ENCODE results near the gene SLC28A2. TPM values are rescaled to one million over a fixed set of nuclear protein-coding genes. Genes with fewer than 3 reads are reported as not detected.
"Not testable (repeated sequence)": the region's sequence is repeated elsewhere in the genome, so short reads cannot be mapped to it uniquely, and the experiment has no call there.

Gene SLC28A2
- total RNA-seq, 2 experiments from 2014 or later, result not detected

DNA sequence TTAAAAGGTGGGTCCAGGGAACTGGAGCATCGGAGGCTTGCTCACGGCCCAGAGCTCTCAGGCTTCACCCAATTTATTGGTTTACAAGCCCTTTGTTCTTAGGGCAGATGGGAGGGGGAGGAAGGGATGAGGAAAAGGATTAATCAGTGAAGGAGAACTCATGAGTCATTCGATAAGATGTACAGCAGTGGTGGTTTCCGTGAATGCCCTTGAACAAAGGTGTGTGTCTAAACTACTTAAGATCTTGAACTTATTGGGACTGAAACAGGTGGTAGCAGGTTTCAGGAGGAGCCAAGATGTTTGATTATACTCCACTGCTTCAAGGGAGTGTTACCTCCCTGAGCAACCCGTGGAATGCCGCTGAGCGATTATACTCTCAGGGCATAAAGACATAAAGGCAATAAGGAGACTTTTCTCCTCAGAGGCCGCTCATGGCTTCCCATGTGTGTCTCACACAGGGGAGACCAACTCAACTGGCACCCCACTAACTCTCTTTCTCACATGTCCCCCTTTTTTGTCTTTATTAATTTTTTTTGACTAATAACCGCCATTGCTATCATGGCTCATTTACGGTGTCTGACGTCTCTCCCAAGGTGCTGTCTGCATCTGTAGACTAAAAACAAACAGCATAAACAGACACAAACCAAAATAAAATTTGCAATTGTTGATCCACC is 17.3 kb upstream of the SLC28A2 start:
- DNase-seq, result no peak
- no peaks in the 10 kb centered on the region for H3K36me3 Mint-ChIP-seq (ENCODE audit: low read depth)
- H3K4me1 Mint-ChIP-seq, result no peaks in the 10 kb centered on the region
- ChIA-PET POLR2A (no interaction called here), CTCF (no interaction called here)
- no peak overlapping the region for H3K27ac Mint-ChIP-seq
- peaks cover 4% of the 10 kb centered on the region for H3K27me3 Mint-ChIP-seq
- H3K9me3 Mint-ChIP-seq, result peaks cover 14% of the 10 kb centered on the region
- H3K4me3 Mint-ChIP-seq, result no peak overlapping the region

GRCh38 chr15:45236806-45237205 is 15.2 kb upstream of the SLC28A2 start:
- CTCF ChIA-PET, result interaction anchor here (1.1 kb wide), 1 partner anchor 9 kb away, joined by 3 read pairs; no protein-coding TSS in a partner anchor
- H3K36me3 Mint-ChIP-seq (ENCODE audit: low read depth); DNase-seq; POLR2A ChIA-PET; H3K27ac Mint-ChIP-seq; H3K27me3 Mint-ChIP-seq; H3K4me3 Mint-ChIP-seq; H3K4me1 Mint-ChIP-seq: not testable (repeated sequence)
- peaks cover 27% of the 10 kb centered on the region for H3K9me3 Mint-ChIP-seq

DNA sequence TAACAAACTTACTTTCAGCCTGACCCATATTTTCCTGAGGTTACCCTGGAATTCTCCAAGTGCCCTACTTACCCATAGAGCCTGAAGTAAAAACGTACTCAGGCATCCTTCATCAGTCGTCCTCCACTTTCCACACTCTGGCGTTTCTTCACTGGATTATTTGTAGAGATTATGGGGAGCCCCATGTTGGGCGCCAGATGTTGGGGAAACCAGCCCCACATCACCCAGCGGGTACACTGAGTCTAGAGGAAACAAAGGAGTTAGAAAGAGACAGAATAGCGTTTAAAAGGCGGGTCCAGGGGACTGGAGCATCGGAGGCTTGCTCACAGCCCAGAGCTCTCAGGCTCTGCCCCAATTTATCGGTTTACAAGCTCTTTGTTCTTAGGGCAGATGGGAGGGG is 9.7 kb upstream of the SLC28A2 start:
- Mint-ChIP-seq H3K27ac (no peak overlapping the region), H3K9me3 (peaks cover 42% of the 10 kb centered on the region), H3K27me3 (no peaks in the 10 kb centered on the region), H3K36me3 (ENCODE audit: low read depth) (peaks cover 6% of the 10 kb centered on the region), H3K4me1 (no peaks in the 10 kb centered on the region), H3K4me3 (no peak overlapping the region)
- ChIA-PET POLR2A (no interaction called here), CTCF (no interaction called here)
- DNase-seq, result no peak

DNA sequence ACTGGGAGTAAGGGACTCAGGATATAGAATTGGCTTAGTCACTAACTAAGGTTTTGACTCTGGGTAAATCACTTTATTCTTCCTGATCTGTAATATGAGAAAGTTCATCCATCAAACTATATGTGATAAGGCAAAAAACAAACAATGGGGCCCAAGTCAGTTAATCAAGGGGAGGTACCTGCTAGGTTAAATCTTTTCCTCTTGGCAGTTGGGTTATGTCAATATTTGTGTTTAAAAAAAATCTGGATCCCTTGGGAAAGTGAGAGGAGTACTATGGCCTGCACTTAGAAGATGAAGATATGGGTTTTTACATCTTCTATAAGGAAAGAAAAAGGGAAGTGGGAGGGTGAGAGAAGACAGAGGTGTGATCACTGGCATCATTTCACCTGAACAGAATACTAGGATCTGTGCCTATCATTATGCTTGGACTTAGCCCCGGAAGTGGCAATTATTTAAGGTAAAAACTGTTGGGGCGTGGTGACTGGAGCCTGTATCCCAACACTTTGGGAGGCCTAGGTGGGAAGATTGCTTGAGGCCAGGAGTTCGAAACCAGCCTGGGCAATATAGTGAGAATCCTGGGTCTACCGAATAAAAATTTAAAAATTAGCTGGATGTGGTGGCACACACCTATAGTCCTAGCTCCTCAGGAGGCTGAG is 2.8 kb upstream of the SLC28A2 start:
- Mint-ChIP-seq H3K4me1 (no peaks in the 10 kb centered on the region), H3K4me3 (no peak overlapping the region), H3K27me3 (no peaks in the 10 kb centered on the region), H3K36me3 (ENCODE audit: low read depth) (no peaks in the 10 kb centered on the region), H3K9me3 (peaks cover 12% of the 10 kb centered on the region), H3K27ac (no peak overlapping the region)
- POLR2A ChIA-PET, result no interaction called here
- no peak for DNase-seq
- CTCF ChIA-PET, result interaction anchor here (1.1 to 1.4 kb wide), 2 partner anchors 45 to 122 kb away, joined by 3 to 4 read pairs; no protein-coding TSS in a partner anchor

DNA sequence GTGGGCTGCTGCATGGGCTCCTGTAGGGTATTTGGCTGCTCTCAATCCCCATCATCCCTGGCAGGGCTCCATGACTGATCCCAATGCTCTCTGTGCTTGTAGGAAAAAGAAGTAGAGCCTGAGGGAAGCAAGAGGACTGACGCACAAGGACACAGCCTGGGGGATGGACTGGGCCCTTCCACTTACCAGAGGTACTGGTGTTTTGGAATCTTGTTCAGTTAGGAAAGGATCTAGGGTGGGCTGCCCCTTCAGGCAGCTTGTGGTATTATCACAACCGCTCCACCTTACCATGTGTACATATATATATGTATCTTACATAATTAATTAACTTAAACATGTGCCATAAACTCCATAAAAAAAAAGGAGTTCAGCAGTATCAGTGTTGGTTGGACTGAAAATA is 1.3 kb downstream of the SLC28A2 start:
- Mint-ChIP-seq H3K36me3 (ENCODE audit: low read depth) (no peaks in the 10 kb centered on the region), H3K27ac (no peak overlapping the region), H3K4me1 (no peaks in the 10 kb centered on the region), H3K9me3 (peaks cover 4% of the 10 kb centered on the region), H3K4me3 (no peak overlapping the region), H3K27me3 (no peaks in the 10 kb centered on the region)
- POLR2A ChIA-PET, result no interaction called here
- no peak for DNase-seq
- CTCF ChIA-PET, result interaction anchor here (1.3 kb wide), 1 partner anchor 85 kb away, joined by 4 read pairs; no protein-coding TSS in a partner anchor

GRCh38 chr15:45254405-45254804 is 2.4 kb downstream of the SLC28A2 start:
- H3K27me3 Mint-ChIP-seq, result no peaks in the 10 kb centered on the region
- no peak overlapping the region for H3K27ac Mint-ChIP-seq
- ChIA-PET CTCF (interaction anchor here (1.3 kb wide), 1 partner anchor 136 kb away, joined by 3 read pairs; no protein-coding TSS in a partner anchor), POLR2A (no interaction called here)
- H3K9me3 Mint-ChIP-seq, result peaks cover under 1% of the 10 kb centered on the region
- no peak for DNase-seq
- H3K4me1 Mint-ChIP-seq, result no peaks in the 10 kb centered on the region
- no peak overlapping the region for H3K4me3 Mint-ChIP-seq
- H3K36me3 Mint-ChIP-seq (ENCODE audit: low read depth), result no peaks in the 10 kb centered on the region

DNA sequence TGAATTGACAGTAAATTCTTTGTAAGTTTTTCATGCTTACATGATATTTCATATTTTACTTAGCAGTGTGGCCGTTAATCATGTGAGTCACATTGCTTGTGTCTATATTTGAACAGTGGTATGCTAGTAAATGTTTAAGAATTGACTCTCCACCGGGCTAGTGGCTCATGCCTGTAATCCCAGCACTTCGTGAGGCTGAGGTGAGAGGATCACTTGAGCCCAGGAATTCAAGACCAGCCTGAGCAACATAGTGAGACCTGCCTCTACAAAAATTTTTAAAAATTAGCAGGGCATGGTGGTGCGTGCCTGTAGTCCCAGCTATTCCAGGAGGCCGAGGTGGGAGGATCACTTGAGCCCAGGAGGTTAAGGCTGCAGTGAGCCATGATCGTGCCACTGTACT is 2.8 kb downstream of the SLC28A2 start:
- H3K27me3 Mint-ChIP-seq; DNase-seq; H3K27ac Mint-ChIP-seq; H3K4me3 Mint-ChIP-seq; H3K4me1 Mint-ChIP-seq; POLR2A ChIA-PET; H3K9me3 Mint-ChIP-seq; H3K36me3 Mint-ChIP-seq (ENCODE audit: low read depth): not testable (repeated sequence)
- CTCF ChIA-PET, result interaction anchor here (1.3 kb wide), 1 partner anchor 137 kb away, joined by 3 read pairs; no protein-coding TSS in a partner anchor

DNA sequence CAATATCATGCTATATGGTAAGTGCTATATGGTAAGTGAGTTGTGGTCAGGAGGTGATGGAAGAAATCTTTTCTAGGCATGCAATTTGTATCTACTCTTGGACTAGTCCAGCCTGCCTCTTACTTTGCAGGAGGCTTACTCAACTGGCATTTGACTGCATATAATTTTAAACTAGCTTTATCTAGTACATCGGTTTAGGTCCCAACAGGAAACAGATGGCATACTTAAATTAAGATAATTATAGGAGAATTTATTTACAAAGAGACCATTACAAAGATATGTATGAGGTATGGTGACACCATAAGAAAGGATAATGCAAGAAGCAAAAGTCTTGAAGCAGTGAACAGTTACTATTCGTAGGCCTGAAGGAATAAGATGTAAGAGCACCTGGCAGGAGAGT is 7.8 kb downstream of the SLC28A2 start:
- POLR2A ChIA-PET, result no interaction called here
- Mint-ChIP-seq H3K4me3 (no peak overlapping the region), H3K36me3 (ENCODE audit: low read depth) (no peaks in the 10 kb centered on the region), H3K27ac (no peak overlapping the region), H3K4me1 (no peaks in the 10 kb centered on the region), H3K9me3 (no peaks in the 10 kb centered on the region), H3K27me3 (no peaks in the 10 kb centered on the region)
- CTCF ChIA-PET, result no interaction called here
- DNase-seq, result no peak

GRCh38 chr15:45262906-45263461 is 10.9 kb downstream of the SLC28A2 start:
- DNase-seq, result no peak
- Mint-ChIP-seq H3K9me3 (no peaks in the 10 kb centered on the region), H3K4me3 (no peak overlapping the region), H3K27ac (no peak overlapping the region), H3K36me3 (ENCODE audit: low read depth) (no peaks in the 10 kb centered on the region), H3K27me3 (no peaks in the 10 kb centered on the region), H3K4me1 (no peaks in the 10 kb centered on the region)
- ChIA-PET CTCF (no interaction called here), POLR2A (interaction anchor here (0.7 to 1.3 kb wide), 2 partner anchors 17 to 57 kb away, joined by 3 to 6 read pairs; no protein-coding TSS in a partner anchor)

DNA sequence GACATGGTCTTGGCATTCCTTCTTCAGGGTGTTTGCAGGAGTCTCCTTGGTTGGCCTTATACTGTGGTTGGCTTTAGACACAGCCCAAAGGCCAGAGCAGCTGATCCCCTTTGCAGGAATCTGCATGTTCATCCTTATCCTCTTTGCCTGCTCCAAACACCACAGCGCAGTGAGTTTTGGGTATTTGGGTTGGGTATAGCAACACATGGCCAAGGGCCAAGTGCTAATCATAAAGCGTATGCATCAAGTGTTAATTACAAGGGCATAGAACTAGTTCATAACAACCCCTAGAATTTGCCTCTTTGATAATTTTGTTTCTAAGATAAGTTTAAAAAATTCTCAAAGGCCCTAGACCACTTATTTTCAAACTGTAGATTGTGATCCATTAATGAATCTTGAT is 11.8 kb downstream of the SLC28A2 start:
- no peak overlapping the region for H3K4me3 Mint-ChIP-seq

GRCh38 chr15:45265506-45265905 is 13.5 kb downstream of the SLC28A2 start:
- Mint-ChIP-seq H3K9me3 (no peaks in the 10 kb centered on the region), H3K4me1 (no peaks in the 10 kb centered on the region), H3K27me3 (no peaks in the 10 kb centered on the region), H3K4me3 (no peak overlapping the region), H3K27ac (no peak overlapping the region), H3K36me3 (ENCODE audit: low read depth) (no peaks in the 10 kb centered on the region)
- CTCF ChIA-PET, result no interaction called here
- DNase-seq, result no peak
- POLR2A ChIA-PET, result no interaction called here

More for the DNA sequence above, 11.8 kb downstream of the SLC28A2 start:
- H3K4me1 Mint-ChIP-seq, result no peaks in the 10 kb centered on the region
- H3K9me3 Mint-ChIP-seq, result no peaks in the 10 kb centered on the region
- ChIA-PET POLR2A (interaction anchor here (1.3 kb wide), 1 partner anchor 16 kb away, joined by 6 read pairs; no protein-coding TSS in a partner anchor), CTCF (no interaction called here)
- DNase-seq, result no peak
- H3K27ac Mint-ChIP-seq, result no peak overlapping the region
- H3K27me3 Mint-ChIP-seq, result no peaks in the 10 kb centered on the region
- no peaks in the 10 kb centered on the region for H3K36me3 Mint-ChIP-seq (ENCODE audit: low read depth)

DNA sequence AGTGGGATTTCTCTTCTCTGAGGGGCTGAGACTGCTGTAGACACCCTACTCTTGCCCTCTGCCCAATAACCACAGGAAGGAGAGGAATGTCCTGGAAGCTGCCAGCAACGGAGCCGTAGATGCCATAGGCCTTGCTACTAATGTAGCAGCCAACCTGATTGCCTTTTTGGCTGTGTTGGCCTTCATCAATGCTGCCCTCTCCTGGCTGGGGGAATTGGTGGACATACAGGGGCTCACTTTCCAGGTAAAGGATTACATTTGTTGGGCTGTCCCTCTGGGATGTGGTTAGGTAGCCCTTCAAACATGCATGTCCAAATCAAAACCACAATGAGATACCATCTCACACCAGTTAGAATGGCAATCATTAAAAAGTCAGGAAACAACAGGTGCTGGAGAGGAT is 16.1 kb downstream of the SLC28A2 start:
- DNase-seq, result no peak
- no peaks in the 10 kb centered on the region for H3K36me3 Mint-ChIP-seq (ENCODE audit: low read depth)
- H3K27ac Mint-ChIP-seq, result no peak overlapping the region
- no peak overlapping the region for H3K4me3 Mint-ChIP-seq
- H3K4me1 Mint-ChIP-seq, result no peaks in the 10 kb centered on the region
- ChIA-PET CTCF (no interaction called here), POLR2A (no interaction called here)
- H3K27me3 Mint-ChIP-seq, result no peaks in the 10 kb centered on the region
- no peaks in the 10 kb centered on the region for H3K9me3 Mint-ChIP-seq

DNA sequence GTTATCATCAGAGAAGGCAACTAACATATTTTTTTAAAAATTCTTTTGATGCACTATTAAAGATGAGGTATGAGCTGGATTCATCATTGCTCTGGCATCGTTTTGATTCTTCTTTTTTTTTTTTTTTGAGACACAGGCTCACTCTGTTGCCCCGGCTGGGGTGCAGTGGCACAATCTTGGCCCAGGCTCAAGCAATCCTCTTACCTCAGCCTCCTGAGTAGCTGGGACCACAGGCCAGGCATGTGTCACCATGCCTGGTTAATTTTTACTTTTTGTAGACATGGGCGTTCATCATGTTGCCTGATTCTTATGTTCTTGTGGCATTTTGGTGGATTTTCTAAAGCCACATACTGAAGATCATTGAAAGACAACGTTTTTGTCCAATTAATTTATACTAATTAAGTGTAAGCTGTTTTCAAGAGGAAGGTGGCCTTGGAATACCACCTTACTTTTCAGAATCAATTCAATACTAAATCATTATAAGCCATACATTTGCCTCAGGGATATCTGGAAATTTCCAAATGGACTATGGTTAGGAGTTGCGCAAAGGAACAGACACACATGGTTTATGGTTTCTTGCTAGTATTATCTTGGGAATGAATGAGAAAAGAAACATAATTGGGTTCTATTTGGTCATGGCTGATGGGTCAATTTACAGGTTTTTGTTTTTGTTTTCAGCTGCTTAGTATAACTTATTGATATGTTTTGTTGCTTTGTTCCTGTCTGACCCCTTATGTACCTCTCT is 22.8 kb downstream of the SLC28A2 start:
- Mint-ChIP-seq H3K4me3 (no peak overlapping the region), H3K27ac (no peak overlapping the region), H3K27me3 (no peaks in the 10 kb centered on the region), H3K4me1 (peaks cover 19% of the 10 kb centered on the region), H3K36me3 (ENCODE audit: low read depth) (no peaks in the 10 kb centered on the region), H3K9me3 (no peaks in the 10 kb centered on the region)
- ChIA-PET POLR2A (no interaction called here), CTCF (interaction anchor here (0.9 to 1.3 kb wide), 4 partner anchors 69 to 114 kb away, joined by 3 to 4 read pairs (median 4); no protein-coding TSS in a partner anchor)
- no peak for DNase-seq
